Measurements from ENCODE around the gene DYRK3. TPM values are rescaled to one million over a fixed set of nuclear protein-coding genes. Genes with fewer than 3 reads are reported as not detected.
A peak's percentile ranks its signal among the peaks of the same experiment; 100 is the strongest.

DYRK3 gene
- total and polyA plus RNA-seq, 9 of the 15 experiments (the other 6 are each of a cell fraction or from before 2014, with no cell fraction given), result 4.5 to 33.7 (median 25.7) TPM

- TF ChIP-seq ELF4 (CRISPR knock-in tag; IDR thresholded peaks at IDR 0.05) (peak; percentile 73; the same call in 1 of the 2 replicates), SMAD4 (CRISPR knock-in tag; conservative IDR thresholded peaks at IDR 0.05) (peak; percentile 97), ZNF766 (CRISPR knock-in tag; conservative IDR thresholded peaks at IDR 0.05) (no peak; the same call in 1 of the 2 replicates), CBX5 (IDR thresholded peaks at IDR 0.05; ENCODE audit: borderline replicate concordance, low read depth) (no peak), SIX5 (IDR thresholded peaks at IDR 0.05; ENCODE audit: borderline replicate concordance in 1 of 2, insufficient read depth in 1 of 2, low read depth in 1 of 2, low read length in 2 of 2) (no peak), EP300 (IDR thresholded peaks at IDR 0.05; ENCODE audit: low read length) (no peak; the same call in 1 of the 2 replicates), MCM2 (IDR thresholded peaks at IDR 0.05; ENCODE audit: low read depth) (no peak), SMAD2 (IDR thresholded peaks at IDR 0.05; ENCODE audit: low read depth, low read length) (no peak), BCLAF1 (IDR thresholded peaks at IDR 0.05; ENCODE audit: borderline replicate concordance in 1 of 2, control insufficient read depth in 1 of 2, low read depth in 2 of 2, low read length in 1 of 2) (no peak), FIP1L1 (IDR thresholded peaks at IDR 0.05; ENCODE audit: low read depth, low read length, poor library complexity, severe bottlenecking) (peak; percentile 92), RNF2 (IDR thresholded peaks at IDR 0.05) (peak; percentile 93), BDP1 (IDR thresholded peaks at IDR 0.05; ENCODE audit: insufficient read depth, insufficient read length) (no peak), L3MBTL2 (IDR thresholded peaks at IDR 0.05) (peak; percentile 99), ERF (CRISPR knock-in tag; IDR thresholded peaks at IDR 0.05) (0 out of 2 replicates have a peak, but pooled peaks have one; percentile 31), ATF6 (CRISPR knock-in tag; IDR thresholded peaks at IDR 0.05) (peak; percentile 99), RBBP5 (IDR thresholded peaks at IDR 0.05; ENCODE audit: borderline replicate concordance, insufficient read depth, low read length, poor library complexity, severe bottlenecking) (peak; percentile 99)
- TF ChIP-seq, protein P1, sequence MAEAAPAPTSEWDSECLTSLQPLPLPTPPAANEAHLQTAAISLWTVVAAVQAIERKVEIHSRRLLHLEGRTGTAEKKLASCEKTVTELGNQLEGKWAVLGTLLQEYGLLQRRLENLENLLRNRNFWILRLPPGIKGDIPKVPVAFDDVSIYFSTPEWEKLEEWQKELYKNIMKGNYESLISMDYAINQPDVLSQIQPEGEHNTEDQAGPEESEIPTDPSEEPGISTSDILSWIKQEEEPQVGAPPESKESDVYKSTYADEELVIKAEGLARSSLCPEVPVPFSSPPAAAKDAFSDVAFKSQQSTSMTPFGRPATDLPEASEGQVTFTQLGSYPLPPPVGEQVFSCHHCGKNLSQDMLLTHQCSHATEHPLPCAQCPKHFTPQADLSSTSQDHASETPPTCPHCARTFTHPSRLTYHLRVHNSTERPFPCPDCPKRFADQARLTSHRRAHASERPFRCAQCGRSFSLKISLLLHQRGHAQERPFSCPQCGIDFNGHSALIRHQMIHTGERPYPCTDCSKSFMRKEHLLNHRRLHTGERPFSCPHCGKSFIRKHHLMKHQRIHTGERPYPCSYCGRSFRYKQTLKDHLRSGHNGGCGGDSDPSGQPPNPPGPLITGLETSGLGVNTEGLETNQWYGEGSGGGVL (CRISPR knock-in tag; IDR thresholded peaks at IDR 0.05), result no peak
- TF ChIP-seq, protein P2, sequence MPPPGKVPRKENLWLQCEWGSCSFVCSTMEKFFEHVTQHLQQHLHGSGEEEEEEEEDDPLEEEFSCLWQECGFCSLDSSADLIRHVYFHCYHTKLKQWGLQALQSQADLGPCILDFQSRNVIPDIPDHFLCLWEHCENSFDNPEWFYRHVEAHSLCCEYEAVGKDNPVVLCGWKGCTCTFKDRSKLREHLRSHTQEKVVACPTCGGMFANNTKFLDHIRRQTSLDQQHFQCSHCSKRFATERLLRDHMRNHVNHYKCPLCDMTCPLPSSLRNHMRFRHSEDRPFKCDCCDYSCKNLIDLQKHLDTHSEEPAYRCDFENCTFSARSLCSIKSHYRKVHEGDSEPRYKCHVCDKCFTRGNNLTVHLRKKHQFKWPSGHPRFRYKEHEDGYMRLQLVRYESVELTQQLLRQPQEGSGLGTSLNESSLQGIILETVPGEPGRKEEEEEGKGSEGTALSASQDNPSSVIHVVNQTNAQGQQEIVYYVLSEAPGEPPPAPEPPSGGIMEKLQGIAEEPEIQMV (tag; conservative IDR thresholded peaks at IDR 0.05; ENCODE audit: low read depth), result no peak
These were observed at the start of gene DYRK3 (continued) for GRCh38 chr1:206635080-206635977.
